SKM-1 treated with dmso at 0.1 percent for 144 hours (cell line): ENCODE data around the gene ARL15.
"Not testable (repeated sequence)": the region's sequence is repeated elsewhere in the genome, so short reads cannot be mapped to it uniquely, and the experiment has no call there.

ENCODE experiments used
- DNase-seq: peaks from one replicate; lab custom pipeline; 2025; ENCODE audit not compliant: unreplicated experiment; lab: John Stamatoyannopoulos, UW

ARL15 gene

GRCh38 chr5:54103871-54104270 is 206.5 kb downstream of the ARL15 start:
- no peak for DNase-seq

- DNase-seq = no peak
Measured at GRCh38 chr5:54098267-54098666, 212.1 kb downstream of the ARL15 start.

- DNase-seq = no peak
Measured at GRCh38 chr5:54095969-54096368, 214.4 kb downstream of the ARL15 start.

- DNase-seq = no peak
Measured at GRCh38 chr5:54094706-54095105, 215.7 kb downstream of the ARL15 start.

GRCh38 chr5:54093861-54094260 is 216.5 kb downstream of the ARL15 start:
- DNase-seq = no peak

- DNase-seq = no peak
Measured at GRCh38 chr5:54093081-54093492, 217.3 kb downstream of the ARL15 start.

GRCh38 chr5:54091307-54092130 is 218.9 kb downstream of the ARL15 start:
- no peak for DNase-seq

- DNase-seq = no peak
Measured at GRCh38 chr5:54090495-54091120, 219.8 kb downstream of the ARL15 start.

- no peak for DNase-seq
Measured at GRCh38 chr5:54088081-54088480, 222.3 kb downstream of the ARL15 start.

GRCh38 chr5:54087436-54087835 is 222.9 kb downstream of the ARL15 start:
- DNase-seq = no peak

- no peak for DNase-seq
Measured at GRCh38 chr5:54086191-54086590, 224.2 kb downstream of the ARL15 start.

GRCh38 chr5:54084696-54085095 is 225.7 kb downstream of the ARL15 start:
- no peak for DNase-seq

- no peak for DNase-seq
Measured at GRCh38 chr5:54083851-54084250, 226.5 kb downstream of the ARL15 start.

- no peak for DNase-seq
Measured at GRCh38 chr5:54083245-54083644, 227.1 kb downstream of the ARL15 start.

- DNase-seq = no peak
Measured at GRCh38 chr5:54081415-54081814, 229.0 kb downstream of the ARL15 start.

GRCh38 chr5:54080831-54081230 is 229.5 kb downstream of the ARL15 start:
- peak; percentile 84 for DNase-seq

GRCh38 chr5:54073735-54074134 is 236.6 kb downstream of the ARL15 start:
- no peak for DNase-seq

- no peak for DNase-seq
Measured at GRCh38 chr5:54073131-54073530, 237.2 kb downstream of the ARL15 start.

- no peak for DNase-seq
Measured at GRCh38 chr5:54066433-54066832, 243.9 kb downstream of the ARL15 start.

GRCh38 chr5:54063817-54064216 is 246.6 kb downstream of the ARL15 start:
- no peak for DNase-seq

GRCh38 chr5:54062958-54063357 is 247.4 kb downstream of the ARL15 start:
- no peak for DNase-seq

- DNase-seq = not testable (repeated sequence)
Measured at GRCh38 chr5:54060919-54061318, 249.5 kb downstream of the ARL15 start.

GRCh38 chr5:54049963-54050362 is 260.4 kb downstream of the ARL15 start:
- no peak for DNase-seq
